Smooth muscle cell (in vitro differentiated cells): ENCODE results near the gene AIF1L. TPM values are rescaled to one million over a fixed set of nuclear protein-coding genes. Genes with fewer than 3 reads are reported as not detected.

Experiments
- DNase-seq: peaks from one replicate; lab custom pipeline; 2025; ENCODE audit not compliant: unreplicated experiment; lab: John Stamatoyannopoulos, UW
- H2AFZ ChIP-seq: fragments of 200-600 bp; sonication (generic); 2 replicates; pipeline ENCODE4 v1.6.0; 2016; ENCODE audit warnings: antibody characterized with exemption, low read depth, mild to moderate bottlenecking
- H3F3A ChIP-seq: fragments of 200-600 bp; sonication (generic); 2 replicates; pipeline ENCODE4 v1.6.0; 2017; ENCODE audit warnings: antibody characterized with exemption, low read depth
- H3K27ac ChIP-seq: fragments of 200-600 bp; sonication (generic); 2 replicates; pipeline ENCODE4 v1.5.1; 2016; ENCODE audit warnings: low read depth, mild to moderate bottlenecking
- H3K27me3 ChIP-seq: fragments of 200-600 bp; sonication (generic); 2 replicates; pipeline ENCODE4 v1.6.1; 2016; ENCODE audit warnings: low read depth, mild to moderate bottlenecking
- H3K36me3 ChIP-seq: fragments of 200-600 bp; sonication (generic); 2 replicates; pipeline ENCODE4 v1.5.1; 2016; ENCODE audit warnings: low read depth
- H3K4me1 ChIP-seq: fragments of 200-600 bp; sonication (generic); 2 replicates; pipeline ENCODE4 v1.5.1; 2016; ENCODE audit warnings: low read depth
- H3K4me2 ChIP-seq: fragments of 200-600 bp; sonication (generic); 2 replicates; pipeline ENCODE4 v1.6.0; 2016; ENCODE audit warnings: mild to moderate bottlenecking
- H3K4me3 ChIP-seq: fragments of 200-600 bp; sonication (generic); 2 replicates; pipeline ENCODE4 v1.5.1; 2016; ENCODE audit warnings: mild to moderate bottlenecking
- H3K79me2 ChIP-seq: fragments of 200-600 bp; sonication (generic); 2 replicates; pipeline ENCODE4 v1.6.0; 2016; ENCODE audit warnings: low read depth, mild to moderate bottlenecking
- H3K9ac ChIP-seq: fragments of 200-600 bp; sonication (generic); 2 replicates; pipeline ENCODE4 v1.6.0; 2016; ENCODE audit warnings: low read depth
- H3K9me3 ChIP-seq: fragments of 200-600 bp; sonication (generic); replicated peaks from 2 replicates; pipeline ENCODE4 v1.5.1; 2016; ENCODE audit warnings: low read depth
- H4K20me1 ChIP-seq: fragments of 200-600 bp; sonication (generic); 2 replicates; pipeline ENCODE4 v1.6.0; 2016; ENCODE audit warnings: low read depth
- CTCF ChIP-seq: fragments of 200-600 bp; sonication (generic); IDR thresholded peaks from 2 replicates; pipeline ENCODE4 v1.5.1; 2017; ENCODE audit warnings: borderline replicate concordance, mild to moderate bottlenecking, antibody characterized with exemption; ENCODE audit not compliant: insufficient read depth, poor library complexity, severe bottlenecking
- WGBS: methylation state at CpG from one replicate; pipeline ENCODE4 v1.1.7; 2016; ENCODE audit warnings: low lambda C conversion rate; 5-methylcytosine and 5-hydroxymethylcytosine counted together
- polyA plus RNA-seq: library from polyadenylated mRNA; unstranded; fragments of >200 nt; fragmentation: Nextera tagmentation; extraction: Ambion mirVana; gene quantifications from 2 replicates; pipeline ENCODE4 v1.2.1, GENCODE V29; 2016
- total RNA-seq: library from RNA; depleted of rRNA; stranded (reverse); fragments of >200 nt; gene quantifications from 2 replicates; pipeline ENCODE4 v1.2.3, GENCODE V29; 2014

Gene AIF1L
- total and polyA plus RNA-seq, 2 experiments from 2014 or later, result 1.6 to 3.1 TPM

DNA sequence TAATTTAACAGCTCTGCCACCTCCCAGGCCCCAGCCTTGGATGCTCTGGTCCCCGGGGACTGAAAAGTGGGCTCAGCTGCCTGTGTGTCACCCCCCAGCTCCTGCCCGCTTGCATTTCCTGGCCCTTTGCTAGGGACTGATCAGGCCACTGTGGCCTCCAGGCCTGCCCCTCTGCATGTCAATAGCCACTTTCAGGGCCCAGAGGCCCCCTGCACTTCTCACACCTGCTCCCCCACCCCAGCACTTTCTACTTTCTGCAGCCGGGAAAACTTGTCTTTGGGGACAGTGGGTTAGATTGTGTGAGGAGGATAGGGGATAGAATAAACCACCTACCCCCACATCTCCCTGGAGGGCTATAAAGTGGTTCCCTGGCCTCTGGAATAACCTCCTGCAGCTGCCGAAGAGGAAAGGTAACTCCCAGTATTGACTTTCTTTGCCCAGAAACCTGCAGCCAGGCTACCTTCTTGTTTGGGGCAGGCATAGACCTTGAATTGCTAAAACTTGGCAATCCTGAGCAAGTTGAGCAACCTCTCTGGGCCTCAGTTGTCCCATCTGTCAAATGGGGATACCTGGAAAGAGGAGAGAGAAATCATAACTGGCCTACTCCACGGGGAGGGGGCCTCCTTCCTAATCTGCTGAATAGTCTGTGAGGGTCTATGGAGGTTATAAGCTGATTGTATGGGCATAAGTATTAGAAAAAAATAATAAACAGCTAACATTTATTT, 7.8 kb downstream of the AIF1L start:
- no peaks in the 10 kb centered on the region for H3K36me3 ChIP-seq
- no peak for DNase-seq
- H2AFZ ChIP-seq, result no peak overlapping the region
- TF ChIP-seq CTCF, result no peak
- no peaks in the 10 kb centered on the region for H4K20me1 ChIP-seq
- H3K27me3 ChIP-seq, result no peaks in the 10 kb centered on the region
- no peak overlapping the region for H3K9ac ChIP-seq
- H3K27ac ChIP-seq, result no peak overlapping the region
- no peak overlapping the region for H3K4me2 ChIP-seq
- WGBS, result 93% methylated on average over 5 of the region's 5 CpGs
- H3K9me3 ChIP-seq, result no peaks in the 10 kb centered on the region
- H3F3A ChIP-seq, result no peaks in the 10 kb centered on the region
- no peaks in the 10 kb centered on the region for H3K4me1 ChIP-seq
- H3K4me3 ChIP-seq, result no peak overlapping the region
- H3K79me2 ChIP-seq, result no peaks in the 10 kb centered on the region

DNA sequence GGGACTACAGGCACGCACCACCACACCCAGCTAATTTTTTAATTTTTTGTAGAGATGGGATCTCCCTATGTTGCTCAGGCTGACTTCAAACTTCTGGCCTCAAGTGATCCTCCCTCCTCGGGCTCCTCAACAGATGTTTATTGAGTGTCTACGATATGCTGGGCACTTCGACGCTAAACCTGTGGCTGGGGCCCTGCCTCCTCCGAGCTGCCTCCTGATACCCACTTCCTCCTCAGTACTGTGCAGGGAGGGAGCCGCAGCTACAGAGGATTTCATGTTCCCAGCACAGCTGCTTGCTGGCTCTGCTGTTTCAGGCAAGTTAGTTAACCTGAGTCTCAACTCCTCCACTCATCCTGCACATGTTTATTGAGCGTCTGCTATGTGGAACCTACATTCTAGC, 9.6 kb downstream of the AIF1L start:
- Histone ChIP-seq H3K9me3 (no peaks in the 10 kb centered on the region), H3K79me2 (no peaks in the 10 kb centered on the region), H3K36me3 (no peaks in the 10 kb centered on the region), H3K27me3 (no peaks in the 10 kb centered on the region), H4K20me1 (no peaks in the 10 kb centered on the region), H3F3A (no peaks in the 10 kb centered on the region), H2AFZ (no peak overlapping the region), H3K4me2 (no peak overlapping the region), H3K9ac (no peak overlapping the region), H3K4me3 (no peak overlapping the region), H3K4me1 (no peaks in the 10 kb centered on the region), H3K27ac (no peak overlapping the region)
- DNase-seq, result no peak
- 95% methylated on average over 8 of the region's 8 CpGs for WGBS
- no peak for TF ChIP-seq CTCF

GRCh38 chr9:131107760-131108159, 11.4 kb downstream of the AIF1L start:
- DNase-seq, result no peak
- Histone ChIP-seq H3K4me1 (peaks cover 7% of the 10 kb centered on the region), H3K9me3 (no peaks in the 10 kb centered on the region), H4K20me1 (no peaks in the 10 kb centered on the region), H3K9ac (no peak overlapping the region), H3K27ac (no peak overlapping the region), H3K79me2 (no peaks in the 10 kb centered on the region), H3F3A (no peaks in the 10 kb centered on the region), H3K4me3 (no peak overlapping the region), H2AFZ (no peak overlapping the region), H3K36me3 (no peaks in the 10 kb centered on the region), H3K4me2 (no peak overlapping the region), H3K27me3 (no peaks in the 10 kb centered on the region)
- WGBS, result 91% methylated on average over 8 of the region's 8 CpGs
- no peak for TF ChIP-seq CTCF
